Measurements from ENCODE around the gene SLC6A2.

- TF ChIP-seq CTCF (IDR thresholded peaks at IDR 0.05) (no peak), POLR2A (IDR thresholded peaks at IDR 0.05) (no peak)
Measured at GRCh38 chr16:55634193-55634592, 21.6 kb upstream of the SLC6A2 start.
